Hepatocyte (in vitro differentiated cells): Measurements from ENCODE around the gene ANKRD52. TPM values are rescaled to one million over a fixed set of nuclear protein-coding genes. Genes with fewer than 3 reads are reported as not detected.
A peak's percentile ranks its signal among the peaks of the same experiment; 100 is the strongest.
"Not testable (repeated sequence)": the region's sequence is repeated elsewhere in the genome, so short reads cannot be mapped to it uniquely, and the experiment has no call there.

ENCODE experiments used
- DNase-seq: peaks from one replicate; pipeline ENCODE4 v3.0.0-alpha.2; 2016; ENCODE audit warnings: low spot score
- H2AFZ ChIP-seq: fragments of 200-600 bp; sonication (generic); 2 replicates; pipeline ENCODE4 v1.6.0; 2016; ENCODE audit warnings: antibody characterized with exemption, mild to moderate bottlenecking
- H3K27ac ChIP-seq: fragments of 200-600 bp; sonication (generic); 2 replicates; pipeline ENCODE4 v1.5.1; 2016; ENCODE audit warnings: mild to moderate bottlenecking
- H3K27me3 ChIP-seq: fragments of 200-600 bp; sonication (generic); 2 replicates; pipeline ENCODE4 v1.6.1; 2016
- H3K36me3 ChIP-seq: fragments of 200-600 bp; sonication (generic); replicated peaks from 2 replicates; pipeline ENCODE4 v1.5.1; 2016; ENCODE audit warnings: low read depth; ENCODE audit not compliant: insufficient read depth
- H3K4me1 ChIP-seq: fragments of 200-600 bp; sonication (generic); 2 replicates; pipeline ENCODE4 v1.5.1; 2016; ENCODE audit warnings: mild to moderate bottlenecking, moderate library complexity; ENCODE audit not compliant: insufficient read depth
- H3K4me2 ChIP-seq: fragments of 200-600 bp; sonication (generic); 2 replicates; pipeline ENCODE4 v1.6.0; 2016
- H3K4me3 ChIP-seq: fragments of 200-600 bp; sonication (generic); 2 replicates; pipeline ENCODE4 v1.5.1; 2016; ENCODE audit warnings: mild to moderate bottlenecking
- H3K79me2 ChIP-seq: fragments of 200-600 bp; sonication (generic); 2 replicates; pipeline ENCODE4 v1.6.0; 2017; ENCODE audit warnings: mild to moderate bottlenecking
- H3K9me2 ChIP-seq: fragments of 200-600 bp; sonication (generic); replicated peaks from 2 replicates; pipeline ENCODE4 v1.6.0; 2017; ENCODE audit warnings: mild to moderate bottlenecking; ENCODE audit not compliant: insufficient read depth
- H3K9me3 ChIP-seq: fragments of 200-600 bp; sonication (generic); 2 replicates; pipeline ENCODE4 v1.5.1; 2016; ENCODE audit warnings: low read depth, mild to moderate bottlenecking
- H4K20me1 ChIP-seq: fragments of 200-600 bp; sonication (generic); 2 replicates; pipeline ENCODE4 v1.6.0; 2016; ENCODE audit warnings: mild to moderate bottlenecking; ENCODE audit not compliant: insufficient read depth, poor library complexity, severe bottlenecking
- CTCF ChIP-seq: fragments of 200-600 bp; sonication (generic); IDR thresholded peaks from 2 replicates; pipeline ENCODE4 v1.5.1; 2016; ENCODE audit warnings: antibody characterized with exemption, mild to moderate bottlenecking; ENCODE audit not compliant: poor library complexity
- EZH2 ChIP-seq: fragments of 200-600 bp; sonication (generic); IDR thresholded peaks from 2 replicates; pipeline ENCODE4 v1.6.1; 2016; ENCODE audit warnings: antibody characterized with exemption, mild to moderate bottlenecking, borderline replicate concordance
- EZH2phosphoT487 ChIP-seq: fragments of 200-600 bp; sonication (generic); IDR thresholded peaks from one replicate; pipeline ENCODE4 v1.6.1; 2018; ENCODE audit warnings: antibody characterized with exemption, mild to moderate bottlenecking, low read depth, moderate library complexity; ENCODE audit not compliant: unreplicated experiment, severe bottlenecking
- WGBS: methylation state at CpG from one replicate; pipeline ENCODE4 v1.1.6; 2016; ENCODE audit warnings: low lambda C conversion rate; ENCODE audit errors: missing lambda C conversion rate; 5-methylcytosine and 5-hydroxymethylcytosine counted together
- polyA plus RNA-seq: library from polyadenylated mRNA; unstranded; fragments of >200 nt; fragmentation: Nextera tagmentation; extraction: Ambion mirVana; gene quantifications from 2 replicates; pipeline ENCODE4 v1.2.1, GENCODE V29; 2016
- total RNA-seq: library from RNA; depleted of rRNA; stranded (reverse); fragments of >200 nt; gene quantifications from 2 replicates; pipeline ENCODE4 v1.2.3, GENCODE V29; 2014

Gene ANKRD52
- total and polyA plus RNA-seq, 2 experiments from 2014 or later: 23.3 to 37.2 TPM

GRCh38 chr12:56198836-56199235 is 59.3 kb downstream of the ANKRD52 start:
- Histone ChIP-seq H3K4me1 (no peaks in the 10 kb centered on the region), H4K20me1 (no peaks in the 10 kb centered on the region), H2AFZ (no peak overlapping the region), H3K4me2 (no peak overlapping the region), H3K79me2 (no peaks in the 10 kb centered on the region), H3K9me3 (no peaks in the 10 kb centered on the region), H3K4me3 (no peak overlapping the region), H3K27ac (no peak overlapping the region), H3K27me3 (no peaks in the 10 kb centered on the region), H3K9me2 (no peaks in the 10 kb centered on the region), H3K36me3 (no peaks in the 10 kb centered on the region)
- 80% methylated on average over 1 of the region's 1 CpG for WGBS
- DNase-seq: no peak
- no peak for TF ChIP-seq CTCF

GRCh38 chr12:56197921-56198635 is 60.1 kb downstream of the ANKRD52 start:
- H3K27ac ChIP-seq: no peak overlapping the region
- no peak for DNase-seq
- 91% methylated on average over 9 of the region's 9 CpGs for WGBS
- TF ChIP-seq CTCF (no peak), EZH2phosphoT487 (no peak), EZH2 (no peak)
- H3K27me3 ChIP-seq: no peaks in the 10 kb centered on the region
- no peaks in the 10 kb centered on the region for H3K9me3 ChIP-seq
- no peaks in the 10 kb centered on the region for H3K79me2 ChIP-seq
- no peak overlapping the region for H3K4me3 ChIP-seq
- no peaks in the 10 kb centered on the region for H3K36me3 ChIP-seq
- H3K4me1 ChIP-seq: no peaks in the 10 kb centered on the region
- H4K20me1 ChIP-seq: no peaks in the 10 kb centered on the region
- H2AFZ ChIP-seq: no peak overlapping the region
- H3K9me2 ChIP-seq: no peaks in the 10 kb centered on the region
- no peak overlapping the region for H3K4me2 ChIP-seq

- H3K79me2 ChIP-seq, H4K20me1 ChIP-seq, H3K4me2 ChIP-seq, H3K4me3 ChIP-seq, H3K27me3 ChIP-seq, H3K9me2 ChIP-seq, H3K4me1 ChIP-seq, H3K27ac ChIP-seq, H3K36me3 ChIP-seq, H3K9me3 ChIP-seq, H2AFZ ChIP-seq: not testable (repeated sequence)
- peak; percentile 62 for DNase-seq
- 68% methylated on average over 11 of the region's 11 CpGs for WGBS
Measured at GRCh38 chr12:56196818-56197550, 61.2 kb downstream of the ANKRD52 start.

- Histone ChIP-seq H2AFZ (peak overlapping the region; percentile 72), H3K9me3 (no peaks in the 10 kb centered on the region), H3K79me2 (peaks cover 11% of the 10 kb centered on the region), H3K4me3 (no peak overlapping the region), H4K20me1 (no peaks in the 10 kb centered on the region), H3K4me1 (peaks cover under 1% of the 10 kb centered on the region), H3K27me3 (no peaks in the 10 kb centered on the region), H3K36me3 (no peaks in the 10 kb centered on the region), H3K27ac (no peak overlapping the region), H3K9me2 (no peaks in the 10 kb centered on the region), H3K4me2 (no peak overlapping the region)
- TF ChIP-seq EZH2phosphoT487 (no peak), CTCF (peak; percentile 88)
- WGBS: 46% methylated on average over 1 of the region's 1 CpG
- DNase-seq: peak; percentile 92
Measured at GRCh38 chr12:56193025-56193578, 65.1 kb downstream of the ANKRD52 start.
